Liver (tissue), 9 donors: ENCODE results near the gene TRPM8. TPM values are rescaled to one million over a fixed set of nuclear protein-coding genes. Genes with fewer than 3 reads are reported as not detected.
"Not testable (repeated sequence)": the region's sequence is repeated elsewhere in the genome, so short reads cannot be mapped to it uniquely, and the experiment has no call there.

Experiments
- DNase-seq: peaks from one replicate; pipeline ENCODE4 v3.0.0-alpha.2; 2017; ENCODE audit warnings: low spot score
- H3K27ac ChIP-seq, 2 donors: one replicate each; pipeline ENCODE4 v1.7.0; 2013; ENCODE audit warnings: inconsistent platforms in 2 of 2, low read length in 2 of 2, control low read depth in 1 of 2, low read depth in 1 of 2, mild to moderate bottlenecking in 1 of 2
- H3K27me3 ChIP-seq, 4 donors: one replicate each; pipeline versions ENCODE4 v1.6.1 to v1.7.0; 2013; ENCODE audit warnings: low read length in 3 of 4, inconsistent platforms in 1 of 4, mild to moderate bottlenecking in 1 of 4, moderate library complexity in 1 of 4; ENCODE audit not compliant: control insufficient read depth in 4 of 4, insufficient read depth in 4 of 4
- H3K36me3 ChIP-seq, 4 donors: one replicate each; pipeline versions ENCODE4 v1.6.1 to v1.7.0; 2013; ENCODE audit warnings: low read length in 3 of 4, mild to moderate bottlenecking in 3 of 4, low read depth in 1 of 4, moderate library complexity in 1 of 4; ENCODE audit not compliant: control insufficient read depth in 4 of 4, insufficient read depth in 3 of 4
- H3K4me1 ChIP-seq, 4 donors: one replicate each; pipeline versions ENCODE4 v1.6.1 to v1.7.0; 2013; ENCODE audit warnings: low read length in 3 of 4, mild to moderate bottlenecking in 3 of 4, moderate library complexity in 1 of 4; ENCODE audit not compliant: control insufficient read depth in 4 of 4, insufficient read depth in 4 of 4
- H3K4me3 ChIP-seq, 3 donors: one replicate each; pipeline versions ENCODE4 v1.6.1 to v1.7.0; 2013; ENCODE audit warnings: low read length in 3 of 3, control low read depth in 1 of 3, low read depth in 1 of 3, mild to moderate bottlenecking in 1 of 3
- H3K9ac ChIP-seq, 2 donors: one replicate each; pipeline ENCODE4 v1.7.0; 2013; ENCODE audit warnings: low read length in 2 of 2, mild to moderate bottlenecking in 2 of 2, moderate library complexity in 2 of 2, control low read depth in 1 of 2, low read depth in 1 of 2
- H3K9me3 ChIP-seq, 4 donors: one replicate each; pipeline versions ENCODE4 v1.6.1 to v1.7.0; 2013; ENCODE audit warnings: low read length in 3 of 4; ENCODE audit not compliant: control insufficient read depth in 4 of 4
- CTCF ChIP-seq: fragments of 150-350 bp; IDR thresholded peaks from 2 replicates; pipeline ENCODE4 v1.5.1; 2017; ENCODE audit warnings: improper control_type of control experiment, low read depth, low read length; ENCODE audit not compliant: missing input control
- EGR1 ChIP-seq, 2 donors: IDR thresholded peaks; 2 replicates each; pipeline ENCODE4 v1.6.1; 2016 to 2018; ENCODE audit warnings: antibody characterized with exemption in 2 of 2, low read depth in 2 of 2
- FOXA1 ChIP-seq: IDR thresholded peaks from 2 replicates; pipeline ENCODE4 v1.6.1; 2016; ENCODE audit warnings: antibody characterized with exemption
- FOXA2 ChIP-seq: IDR thresholded peaks from 2 replicates; pipeline ENCODE4 v1.6.1; 2016; ENCODE audit warnings: antibody characterized with exemption
- GABPA ChIP-seq, 2 donors: IDR thresholded peaks in 1 of 2; conservative IDR thresholded peaks in 1 of 2; 2 replicates each; pipeline ENCODE4 v1.6.1; 2016; ENCODE audit warnings: antibody characterized with exemption in 2 of 2, mild to moderate bottlenecking in 1 of 2, moderate library complexity in 1 of 2
- HNF4A ChIP-seq, 2 donors: conservative IDR thresholded peaks; 2 replicates each; pipeline ENCODE4 v1.6.1; 2016; ENCODE audit warnings: antibody characterized with exemption in 2 of 2, mild to moderate bottlenecking in 2 of 2
- HNF4G ChIP-seq: IDR thresholded peaks from 2 replicates; pipeline ENCODE4 v1.6.1; 2016; ENCODE audit warnings: antibody characterized with exemption
- JUND ChIP-seq, 2 donors: IDR thresholded peaks; 2 replicates each; pipeline ENCODE4 v1.6.1; 2016; ENCODE audit warnings: antibody characterized with exemption in 2 of 2
- MAX ChIP-seq: IDR thresholded peaks from 2 replicates; pipeline ENCODE4 v1.6.1; 2016; ENCODE audit warnings: antibody characterized with exemption
- NR2F2 ChIP-seq: IDR thresholded peaks from 2 replicates; pipeline ENCODE4 v1.6.1; 2016; ENCODE audit warnings: antibody characterized with exemption
- RAD21 ChIP-seq, 2 donors: IDR thresholded peaks; 2 replicates each; pipeline ENCODE4 v1.6.1; 2016; ENCODE audit warnings: antibody characterized with exemption in 2 of 2, mild to moderate bottlenecking in 2 of 2
- RXRA ChIP-seq, 2 donors: IDR thresholded peaks; 2 replicates each; pipeline ENCODE4 v1.6.1; 2017 to 2018; ENCODE audit warnings: antibody characterized with exemption in 2 of 2, mild to moderate bottlenecking in 1 of 2
- SP1 ChIP-seq: IDR thresholded peaks from 2 replicates; pipeline ENCODE4 v1.6.1; 2018; ENCODE audit warnings: antibody characterized with exemption, mild to moderate bottlenecking
- TAF1 ChIP-seq: conservative IDR thresholded peaks from 2 replicates; pipeline ENCODE4 v1.6.1; 2016; ENCODE audit warnings: antibody characterized with exemption, mild to moderate bottlenecking
- YY1 ChIP-seq: IDR thresholded peaks from 2 replicates; pipeline ENCODE4 v1.6.1; 2016; ENCODE audit warnings: antibody characterized with exemption, mild to moderate bottlenecking
- ZBTB33 ChIP-seq: IDR thresholded peaks from 2 replicates; pipeline ENCODE4 v1.6.1; 2016; ENCODE audit warnings: antibody characterized with exemption
- WGBS: extraction: QIAGEN DNeasy Blood & Tissue Kit; methylation state at CpG from one replicate; pipeline ENCODE4 v1.1.7; 2013; 5-methylcytosine and 5-hydroxymethylcytosine counted together
- polyA plus RNA-seq, 2 donors: library from polyadenylated mRNA; stranded (reverse) in 1 of 2; unstranded in 1 of 2; fragments of 200-250 nt in 1 of 2; fragments of >200 nt in 1 of 2; fragmentation: Nextera tagmentation in 1 of 2; extraction: Ambion mirVana in 1 of 2; gene quantifications; one replicate each; pipeline versions ENCODE4 v1.2.1 to v1.2.3, GENCODE V29; 2013 to 2015
- total RNA-seq, 2 donors: library from RNA; depleted of rRNA; stranded (reverse); fragments of >200 nt; gene quantifications; one replicate each; pipeline ENCODE4 v1.2.3, GENCODE V29; 2014
- donor health status: healthy.
- donor health status: healthy.
- donor health status: healthy.
- donor health status: healthy.
- donor health status: healthy.

The TRPM8 gene
- total RNA-seq (10 to 100 TPM in 1 of 2 donors, 1 to 10 TPM in 1; 1.1 to 79.2 TPM), polyA plus RNA-seq (10 to 100 TPM; 19.8 to 46.5 TPM)

GRCh38 chr2:233917116-233917515 is at the start of gene TRPM8:
Gene TRPM8, plus strand, starts transcription at chr2:233917373. Its CDS starts 9,165 bp downstream, at chr2:233926538.
- TF ChIP-seq HNF4A (conservative IDR thresholded peaks at IDR 0.05) (no peak), TAF1 (no peak), EGR1 (IDR thresholded peaks at IDR 0.05; ENCODE audit: low read depth in 2 of 2) (no peak), SP1 (no peak), RXRA (IDR thresholded peaks at IDR 0.05) (no peak), MAX (no peak), CTCF (no peak)
- 48% methylated on average over 5 of the region's 5 CpGs for WGBS
- H3K4me1 ChIP-seq, result no peaks in the 10 kb centered on the region
- no peak within 1 kb of the TSS for H3K27ac ChIP-seq
- no peak within 1 kb of the TSS for H3K4me3 ChIP-seq
- H3K9me3 ChIP-seq, result no peaks in the 10 kb centered on the region
- no peak for DNase-seq
- H3K27me3 ChIP-seq, result no peaks in the 10 kb centered on the region
- H3K36me3 ChIP-seq, result no peaks in the 10 kb centered on the region
- no peak within 1 kb of the TSS for H3K9ac ChIP-seq

GRCh38 chr2:233867993-233868532 is 49.1 kb upstream of the TRPM8 start, which contains the start of gene MSL3B:
Gene MSL3B, minus strand, starts transcription at chr2:233868386.
- Histone ChIP-seq H3K4me1 (peaks cover 0 to 3% (median 0%) of the 10 kb centered on the region in 4 donors), H3K27me3 (no peaks in the 10 kb centered on the region), H3K9me3 (peaks cover 0 to 9% (median 0%) of the 10 kb centered on the region in 4 donors), H3K36me3 (no peaks in the 10 kb centered on the region), H3K27ac (peak within 1 kb of the TSS; percentile 37 to 40), H3K9ac (peak within 1 kb of the TSS in 1 of 2 donors; percentile 95), H3K4me3 (peak within 1 kb of the TSS; percentile 78 to 88 (median 83))
- WGBS, result 13% methylated on average over 50 of the region's 50 CpGs
- no peak for TF ChIP-seq FOXA2
- TF ChIP-seq RAD21 (IDR thresholded peaks at IDR 0.05), result no peak
- peak in 1 of 2 donors; percentile 31 for TF ChIP-seq GABPA (IDR thresholded peaks at IDR 0.05 in 1 of 2, conservative IDR thresholded peaks at IDR 0.05 in 1 of 2)
- no peak for TF ChIP-seq HNF4A (conservative IDR thresholded peaks at IDR 0.05)
- TF ChIP-seq EGR1 (IDR thresholded peaks at IDR 0.05; ENCODE audit: low read depth in 2 of 2), result peak in 1 of 2 donors; percentile 21
- no peak for TF ChIP-seq ZBTB33
- no peak for TF ChIP-seq HNF4G
- DNase-seq, result peak; percentile 49

- H3K27ac ChIP-seq, result no peak overlapping the region
- 59% methylated on average over 4 of the region's 4 CpGs for WGBS
- no peaks in the 10 kb centered on the region for H3K27me3 ChIP-seq
- no peak for DNase-seq
- no peak for TF ChIP-seq RAD21 (IDR thresholded peaks at IDR 0.05)
- TF ChIP-seq YY1, result no peak
- no peak for TF ChIP-seq MAX
- TF ChIP-seq JUND (IDR thresholded peaks at IDR 0.05), result no peak
- no peak for TF ChIP-seq FOXA1
- TF ChIP-seq SP1, result no peak
- TF ChIP-seq EGR1 (IDR thresholded peaks at IDR 0.05; ENCODE audit: low read depth in 2 of 2), result no peak
- no peak for TF ChIP-seq NR2F2
- peaks cover 0 to 9% (median 0%) of the 10 kb centered on the region in 4 donors for H3K9me3 ChIP-seq
- no peak overlapping the region for H3K4me3 ChIP-seq
- no peaks in the 10 kb centered on the region for H3K36me3 ChIP-seq
- H3K4me1 ChIP-seq, result peaks cover 0 to 3% (median 0%) of the 10 kb centered on the region in 4 donors
- H3K9ac ChIP-seq, result no peak overlapping the region
Observed at GRCh38 chr2:233871432-233871831, 45.7 kb upstream of the TRPM8 start.

DNA sequence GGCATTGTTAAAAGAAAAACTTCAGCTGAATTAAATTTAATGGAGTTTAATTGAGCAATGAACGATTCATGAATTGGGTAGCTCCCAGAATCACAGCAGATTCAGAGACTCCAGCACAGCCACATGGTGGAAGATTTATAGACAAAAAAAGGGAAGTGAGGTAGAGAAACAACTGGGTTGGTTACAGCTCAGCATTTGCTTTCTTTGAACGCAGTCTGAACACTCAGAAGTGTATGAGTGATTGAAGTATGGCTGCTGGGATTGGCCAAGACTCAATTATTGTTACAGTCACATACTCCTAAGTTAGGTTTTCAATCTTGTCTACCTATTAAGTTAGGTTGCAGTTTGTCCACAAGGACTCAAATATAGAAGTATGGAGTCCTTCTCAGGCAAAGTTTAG is 45.0 kb upstream of the TRPM8 start:
- not testable (repeated sequence) for H3K9ac ChIP-seq, DNase-seq, H3K4me3 ChIP-seq, H3K9me3 ChIP-seq, H3K4me1 ChIP-seq, H3K27me3 ChIP-seq, H3K36me3 ChIP-seq, H3K27ac ChIP-seq
- WGBS, result 51% methylated on average over 2 of the region's 2 CpGs
